AG04449 (cell line): ENCODE data around the gene TWIST2.

Experiments used
- CTCF ChIA-PET: fragments of 350-600 bp; formaldehyde crosslinking; extraction: SDS; loops from one replicate; lab custom pipeline; 2021; ENCODE audit warnings: antibody characterized with exemption; lab: Yijun Ruan, JAX
- POLR2A ChIA-PET: fragments of 400-600, 350-600 bp; formaldehyde crosslinking; extraction: SDS; loops from one replicate; lab custom pipeline; 2020; ENCODE audit warnings: antibody characterized with exemption, inconsistent platforms; lab: Yijun Ruan, JAX
- DNase-seq: peaks from one replicate; pipeline ENCODE4 v3.0.0-alpha.2; 2010; ENCODE audit warnings: low read depth, low spot score
- H3K4me3 ChIP-seq: 2 replicates; pipeline ENCODE4 v1.5.1; 2011; ENCODE audit warnings: low read depth, mild to moderate bottlenecking, control low read depth, low read length
- TF ChIP-seq, protein P1 (sequence below): IDR thresholded peaks from one replicate; pipeline ENCODE4 v1.5.1; 2011; ENCODE audit warnings: mild to moderate bottlenecking, moderate library complexity, low read length, control low read depth, inconsistent platforms; ENCODE audit not compliant: insufficient read depth; ENCODE audit errors: missing control alignments

TWIST2 gene

GRCh38 chr2:238863749-238864206 is 15.9 kb downstream of the TWIST2 start:
- ChIA-PET POLR2A (interaction anchor here (0.8 to 2.5 kb wide), 4 partner anchors 9 to 16 kb away, joined by 3 to 22 read pairs (median 5); partner anchors contain the start of gene TWIST2), CTCF (interaction anchor here (0.8 to 3.9 kb wide), 10 partner anchors 10 to 493 kb away, joined by 3 to 25 read pairs (median 4); no protein-coding TSS in a partner anchor)
- TF ChIP-seq, protein P1, sequence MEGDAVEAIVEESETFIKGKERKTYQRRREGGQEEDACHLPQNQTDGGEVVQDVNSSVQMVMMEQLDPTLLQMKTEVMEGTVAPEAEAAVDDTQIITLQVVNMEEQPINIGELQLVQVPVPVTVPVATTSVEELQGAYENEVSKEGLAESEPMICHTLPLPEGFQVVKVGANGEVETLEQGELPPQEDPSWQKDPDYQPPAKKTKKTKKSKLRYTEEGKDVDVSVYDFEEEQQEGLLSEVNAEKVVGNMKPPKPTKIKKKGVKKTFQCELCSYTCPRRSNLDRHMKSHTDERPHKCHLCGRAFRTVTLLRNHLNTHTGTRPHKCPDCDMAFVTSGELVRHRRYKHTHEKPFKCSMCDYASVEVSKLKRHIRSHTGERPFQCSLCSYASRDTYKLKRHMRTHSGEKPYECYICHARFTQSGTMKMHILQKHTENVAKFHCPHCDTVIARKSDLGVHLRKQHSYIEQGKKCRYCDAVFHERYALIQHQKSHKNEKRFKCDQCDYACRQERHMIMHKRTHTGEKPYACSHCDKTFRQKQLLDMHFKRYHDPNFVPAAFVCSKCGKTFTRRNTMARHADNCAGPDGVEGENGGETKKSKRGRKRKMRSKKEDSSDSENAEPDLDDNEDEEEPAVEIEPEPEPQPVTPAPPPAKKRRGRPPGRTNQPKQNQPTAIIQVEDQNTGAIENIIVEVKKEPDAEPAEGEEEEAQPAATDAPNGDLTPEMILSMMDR = no peak
- no peak for DNase-seq
- peak overlapping the region; percentile 18 for H3K4me3 ChIP-seq

- peak overlapping the region; percentile 18 for H3K4me3 ChIP-seq
- TF ChIP-seq, protein P1 = no peak
- POLR2A ChIA-PET = interaction anchor here (0.8 to 2.5 kb wide), 3 partner anchors 10 to 17 kb away, joined by 4 to 22 read pairs (median 4); partner anchors contain the start of gene TWIST2
- CTCF ChIA-PET = interaction anchor here (0.9 to 3.9 kb wide), 5 partner anchors 10 to 22 kb away, joined by 3 to 25 read pairs (median 4); no protein-coding TSS in a partner anchor
- DNase-seq = peak; percentile 98
These were observed 16.5 kb downstream of the TWIST2 start for GRCh38 chr2:238864207-238865014.

DNA sequence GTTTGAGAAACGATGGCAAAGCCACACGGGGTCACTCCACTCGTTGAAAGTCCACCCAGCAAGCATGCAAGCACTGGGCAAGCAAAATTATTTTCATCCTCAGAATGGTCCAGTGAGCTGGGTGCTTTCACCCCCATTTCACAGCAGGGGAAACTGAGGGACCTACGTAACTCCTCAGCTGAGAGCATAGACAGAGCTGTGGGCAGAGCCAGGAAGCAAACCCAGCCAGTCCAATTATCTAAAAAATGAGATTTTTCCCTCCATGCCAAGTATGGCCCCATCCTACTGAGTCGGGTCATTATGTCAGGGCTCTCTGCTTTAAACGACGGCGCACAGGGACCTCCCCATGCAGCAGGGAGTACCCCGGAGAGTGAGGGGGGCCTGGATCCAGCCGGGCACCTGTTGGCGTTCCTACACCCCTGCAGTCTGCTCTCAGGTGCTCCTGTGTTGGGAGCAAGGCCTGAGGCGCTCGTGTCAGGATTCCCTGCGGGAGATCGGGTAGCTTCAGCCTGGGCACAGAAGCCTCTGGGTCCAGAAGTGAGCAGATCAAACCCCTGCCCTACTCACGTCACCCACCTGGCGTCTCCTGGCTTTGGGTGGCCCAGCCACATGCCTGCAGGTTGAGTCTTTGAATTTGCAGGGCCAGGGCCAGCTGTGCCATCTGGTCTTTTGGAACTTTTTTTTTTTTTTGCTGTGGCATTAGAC is 17.3 kb downstream of the TWIST2 start:
- no peak overlapping the region for H3K4me3 ChIP-seq
- ChIA-PET POLR2A (interaction anchor here (1.1 to 2.5 kb wide), 2 partner anchors 11 to 17 kb away, joined by 4 to 22 read pairs; partner anchors contain the start of gene TWIST2), CTCF (interaction anchor here (0.9 to 3.9 kb wide), 2 partner anchors 9 to 15 kb away, joined by 3 to 25 read pairs; no protein-coding TSS in a partner anchor)
- TF ChIP-seq, protein P1 = no peak
- DNase-seq = no peak

DNA sequence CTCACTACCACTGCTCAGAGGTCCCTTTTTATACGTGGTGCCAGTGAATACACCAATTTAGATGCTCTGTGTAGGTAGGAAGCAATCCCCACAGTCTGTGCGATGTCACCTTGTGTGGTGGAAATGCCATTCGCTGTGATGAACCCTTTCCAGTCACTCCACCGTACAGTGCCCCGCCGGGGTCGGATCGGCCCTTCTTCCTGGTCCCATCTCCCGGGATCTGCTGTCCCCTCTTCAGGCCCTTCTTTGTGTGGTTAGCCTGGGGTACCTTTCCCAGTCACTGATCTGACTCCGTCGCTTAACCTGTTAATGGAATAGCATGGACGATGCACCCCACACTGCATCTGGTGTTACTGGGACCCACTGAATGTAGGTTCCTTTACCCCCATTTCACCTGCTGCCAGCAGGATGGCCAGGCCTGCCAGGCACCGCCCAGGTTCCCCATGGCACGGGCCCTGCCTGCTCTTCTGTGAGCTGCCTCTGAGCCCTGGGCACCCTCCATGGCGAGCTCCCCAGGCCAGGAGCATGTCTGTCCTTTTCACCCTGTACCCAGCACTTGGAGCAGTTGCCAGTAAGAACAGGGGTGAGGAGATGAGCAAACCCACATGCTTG is 18.0 kb downstream of the TWIST2 start:
- POLR2A ChIA-PET = interaction anchor here (1.0 kb wide), 1 partner anchor 18 kb away, joined by 4 read pairs; the partner anchor contains the start of gene TWIST2
- CTCF ChIA-PET = interaction anchor here (3.9 kb wide), 1 partner anchor 9 kb away, joined by 25 read pairs; no protein-coding TSS in a partner anchor
- no peak overlapping the region for H3K4me3 ChIP-seq
- TF ChIP-seq, protein P1 = no peak
- no peak for DNase-seq

- no peak overlapping the region for H3K4me3 ChIP-seq
- TF ChIP-seq, protein P1 = no peak
- POLR2A ChIA-PET = interaction anchor here (1.0 to 1.8 kb wide), 2 partner anchors 18 to 19 kb away, joined by 4 to 11 read pairs; partner anchors contain the start of gene TWIST2
- DNase-seq = no peak
- CTCF ChIA-PET = no interaction called here
These were observed 18.9 kb downstream of the TWIST2 start for GRCh38 chr2:238866656-238867277.
